Adipose tissue (tissue), 3 donors: ENCODE results near the gene HS6ST3. TPM values are rescaled to one million over a fixed set of nuclear protein-coding genes. Genes with fewer than 3 reads are reported as not detected.

ENCODE experiments used
- H3K27ac ChIP-seq: one replicate; pipeline ENCODE4 v1.5.1; 2013; ENCODE audit warnings: low read depth, low read length
- WGBS, 3 donors: extraction: QIAGEN DNeasy Blood & Tissue Kit; methylation state at CpG; one replicate each; pipeline ENCODE4 v1.1.7; 2013; 5-methylcytosine and 5-hydroxymethylcytosine counted together
- polyA plus RNA-seq, 3 donors: library from polyadenylated mRNA; stranded (reverse); fragments of 200-250 nt; gene quantifications; one replicate each; pipeline ENCODE4 v1.2.3, GENCODE V29; 2013
- donor health status: healthy with polysubstance abuse.
- donor health status: Bipolar disorder and iron deficiency.
- donor health status: healthy.

Gene HS6ST3
- polyA plus RNA-seq, 3 donors: 0.07 to 0.47 (median 0.34) TPM

- WGBS, 3 donors: 13 to 32% (median 22%) methylated on average over 4 of the region's 4 CpGs
- H3K27ac ChIP-seq: no peak overlapping the region
Measured at GRCh38 chr13:96817336-96817941, 727.5 kb downstream of the HS6ST3 start.

GRCh38 chr13:96819375-96819774 is 729.5 kb downstream of the HS6ST3 start:
- H3K27ac ChIP-seq: no peak overlapping the region
- 89 to 92% (median 90%) methylated on average over 5 of the region's 5 CpGs for WGBS, 3 donors

DNA sequence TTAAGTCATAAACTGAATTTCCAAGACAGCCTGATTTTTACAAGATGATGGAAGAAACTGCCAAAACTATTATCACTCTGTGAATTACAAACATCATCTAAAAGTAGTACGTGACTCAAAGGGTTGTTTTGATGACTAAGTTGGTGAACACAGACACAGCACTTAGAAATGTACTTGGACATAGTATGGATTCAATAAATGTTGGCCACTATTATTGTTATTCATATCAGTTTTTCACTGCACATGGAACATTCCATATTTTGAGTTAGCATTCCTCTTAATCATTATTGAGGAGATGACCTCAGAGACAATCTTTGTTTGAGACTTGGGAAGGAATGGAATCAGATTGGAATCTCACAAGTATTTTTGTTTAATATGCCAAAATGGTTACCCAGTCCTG is 731.5 kb downstream of the HS6ST3 start:
- 67 to 88% (median 85%) methylated on average over 1 of the region's 1 CpG for WGBS, 3 donors
- no peak overlapping the region for H3K27ac ChIP-seq

DNA sequence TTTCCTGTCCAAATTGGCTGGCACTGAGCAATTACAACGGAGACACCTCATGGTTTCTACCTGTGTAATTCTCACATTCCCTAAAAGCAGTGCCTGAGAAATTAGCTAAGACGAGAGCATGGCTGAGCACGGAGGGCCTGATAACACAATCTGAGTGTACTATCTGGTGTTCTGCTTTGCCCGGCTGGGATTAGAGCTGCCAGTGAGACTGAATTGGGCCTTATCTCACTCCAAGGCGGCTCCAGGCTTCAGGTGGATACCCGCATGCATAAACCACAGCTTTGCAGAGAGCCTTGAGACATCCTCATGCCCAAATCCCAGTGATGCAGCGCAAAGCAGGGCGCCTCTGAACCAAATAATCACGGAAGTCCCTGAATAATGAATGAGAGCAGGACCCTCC is 732.1 kb downstream of the HS6ST3 start:
- H3K27ac ChIP-seq: no peak overlapping the region
- 72 to 84% (median 83%) methylated on average over 9 of the region's 9 CpGs for WGBS, 3 donors

- H3K27ac ChIP-seq: no peak overlapping the region
Measured at GRCh38 chr13:96822895-96823294, 733.0 kb downstream of the HS6ST3 start.

DNA sequence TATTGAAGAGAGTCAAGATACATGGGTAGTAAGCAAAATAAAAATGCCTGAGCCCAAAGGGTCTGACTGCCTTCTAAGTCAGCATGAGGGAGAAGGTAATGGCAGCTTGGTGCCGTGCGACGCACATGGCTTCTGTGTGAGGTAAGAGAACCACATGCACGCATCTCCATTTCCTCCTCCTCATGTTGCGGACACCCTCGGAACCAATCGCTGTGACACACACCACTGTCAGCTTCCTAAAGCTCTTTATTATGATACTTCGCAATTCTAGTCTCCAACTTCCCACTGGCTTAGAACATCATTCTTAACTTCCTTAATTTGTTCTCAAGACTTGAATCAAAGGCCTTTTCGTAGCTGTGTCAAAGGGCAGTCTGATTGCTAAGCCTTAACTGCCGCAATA is 734.2 kb downstream of the HS6ST3 start:
- 71 to 92% (median 82%) methylated on average over 10 of the region's 10 CpGs for WGBS, 3 donors
- H3K27ac ChIP-seq: no peak overlapping the region

- no peak overlapping the region for H3K27ac ChIP-seq
- WGBS, 3 donors: 78 to 86% (median 78%) methylated on average over 3 of the region's 3 CpGs
Measured at GRCh38 chr13:96825653-96826052, 735.7 kb downstream of the HS6ST3 start.

- WGBS, 3 donors: 77 to 89% (median 83%) methylated on average over 4 of the region's 4 CpGs
- no peak overlapping the region for H3K27ac ChIP-seq
Measured at GRCh38 chr13:96834626-96835025, 744.7 kb downstream of the HS6ST3 start.

DNA sequence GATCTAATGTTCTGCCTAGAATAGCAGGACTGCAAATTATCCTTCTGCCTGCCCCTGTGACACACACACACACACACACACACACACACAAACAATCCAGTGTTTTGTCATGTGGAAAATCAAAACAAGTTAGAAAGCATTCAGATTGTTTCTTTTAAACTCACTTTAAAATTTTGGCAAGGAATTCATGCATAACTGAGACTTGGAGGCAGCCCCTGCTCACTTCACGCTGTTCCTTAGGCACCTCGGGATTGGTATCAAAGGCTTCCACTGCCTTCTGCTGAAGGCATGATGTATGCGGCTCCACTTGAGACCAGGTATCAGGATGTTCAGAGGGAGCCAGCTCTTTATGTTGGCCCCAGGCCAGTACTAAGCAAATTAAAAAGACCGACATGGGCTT is 745.6 kb downstream of the HS6ST3 start:
- no peak overlapping the region for H3K27ac ChIP-seq
- WGBS, 3 donors: 60 to 83% (median 63%) methylated on average over 4 of the region's 4 CpGs

- 84 to 89% (median 86%) methylated on average over 1 of the region's 1 CpG for WGBS, 3 donors
- H3K27ac ChIP-seq: no peak overlapping the region
Measured at GRCh38 chr13:96836733-96837132, 746.8 kb downstream of the HS6ST3 start.

- 71 to 85% (median 80%) methylated on average over 1 of the region's 1 CpG for WGBS, 3 donors
- H3K27ac ChIP-seq: no peak overlapping the region
Measured at GRCh38 chr13:96837809-96838208, 747.9 kb downstream of the HS6ST3 start.

- H3K27ac ChIP-seq: no peak overlapping the region
Measured at GRCh38 chr13:96844195-96844594, 754.3 kb downstream of the HS6ST3 start.

- no peak overlapping the region for H3K27ac ChIP-seq
- 49 to 78% (median 56%) methylated on average over 1 of the region's 1 CpG for WGBS, 3 donors
Measured at GRCh38 chr13:96844616-96845015, 754.7 kb downstream of the HS6ST3 start.

DNA sequence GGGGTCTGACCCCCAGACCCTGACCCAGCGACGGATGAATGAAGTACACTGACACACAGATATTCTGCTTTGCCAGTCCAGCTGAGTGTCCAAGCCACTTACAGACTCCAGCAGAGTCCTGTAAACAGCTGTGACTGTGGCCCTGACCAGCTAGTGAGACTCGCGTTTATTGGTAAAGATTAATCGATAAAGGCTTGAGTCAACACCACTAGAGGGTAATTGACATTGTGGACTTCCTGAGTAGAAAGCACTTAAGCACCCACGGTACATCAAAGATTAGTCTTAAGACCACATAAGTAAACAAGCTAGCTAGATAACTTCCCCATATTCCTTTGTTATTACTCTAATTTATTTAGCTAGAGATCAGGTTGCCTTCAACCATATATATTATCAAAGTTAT is 758.4 kb downstream of the HS6ST3 start:
- no peak overlapping the region for H3K27ac ChIP-seq
- 35 to 65% (median 62%) methylated on average over 6 of the region's 6 CpGs for WGBS, 3 donors

DNA sequence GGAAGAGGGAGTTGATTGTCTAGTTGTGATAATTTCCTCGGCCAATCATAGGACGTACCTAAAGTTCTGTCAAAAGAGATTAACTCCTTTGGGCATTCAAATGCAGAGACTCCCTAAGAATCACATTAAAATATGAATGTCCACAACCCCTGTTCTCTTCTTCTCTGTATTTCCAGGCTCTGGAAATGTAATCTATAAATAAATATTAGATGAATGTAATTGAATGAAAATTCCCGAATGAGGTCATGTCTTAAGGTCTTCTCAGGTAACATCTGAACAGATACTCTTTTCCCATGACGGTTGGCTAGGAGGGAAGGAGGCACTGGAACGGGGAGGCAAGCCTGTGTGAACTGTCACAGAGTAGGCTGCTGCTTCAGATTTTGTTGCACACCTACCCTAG is 759.2 kb downstream of the HS6ST3 start:
- whole genome bisulfite sequencing, 3 donors: 70 to 84% (median 70%) methylated on average over 5 of the region's 5 CpGs
- no peak overlapping the region for H3K27ac ChIP-seq

DNA sequence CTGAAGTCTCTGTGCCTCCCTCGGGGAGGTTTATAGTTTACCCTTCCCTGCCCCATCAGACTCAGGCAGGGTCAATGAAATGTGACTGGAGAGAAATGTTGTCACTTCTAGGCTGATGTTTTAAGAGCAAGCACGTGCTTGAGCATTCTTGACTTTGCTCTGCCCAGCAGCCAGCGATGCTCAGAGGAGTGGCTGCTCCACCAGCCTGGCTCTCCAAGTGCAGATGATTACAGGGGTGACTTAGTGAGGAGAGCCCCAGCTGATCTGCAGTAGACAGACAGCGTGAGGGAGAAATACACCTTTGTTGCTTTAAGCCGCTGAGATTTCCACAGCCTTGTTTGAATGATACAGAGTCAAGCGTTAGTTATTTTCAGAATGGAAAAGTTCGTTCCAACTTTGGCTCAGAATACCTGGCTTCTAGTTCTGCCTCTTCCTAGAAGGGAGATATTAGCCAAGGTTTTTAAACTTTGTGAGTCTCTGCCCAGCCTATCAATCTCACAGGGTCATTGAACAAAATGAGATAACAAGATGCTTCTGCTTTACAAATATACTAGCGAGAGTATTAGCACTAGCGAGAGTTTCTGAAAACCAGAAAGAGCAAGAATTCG is 760.7 kb downstream of the HS6ST3 start:
- 79 to 85% (median 83%) methylated on average over 10 of the region's 10 CpGs for WGBS, 3 donors
- no peak overlapping the region for H3K27ac ChIP-seq

GRCh38 chr13:96851856-96852445 is 762.0 kb downstream of the HS6ST3 start:
- WGBS, 3 donors: 60 to 64% (median 64%) methylated on average over 9 of the region's 9 CpGs

GRCh38 chr13:96858133-96858826 is 768.4 kb downstream of the HS6ST3 start:
- 95 to 98% (median 97%) methylated on average over 1 of the region's 1 CpG for WGBS, 3 donors
- no peak overlapping the region for H3K27ac ChIP-seq

More at GRCh38 chr13:96851856-96852445, 762.0 kb downstream of the HS6ST3 start:
- no peak overlapping the region for H3K27ac ChIP-seq

- H3K27ac ChIP-seq: no peak overlapping the region
- 21 to 46% (median 22%) methylated on average over 2 of the region's 2 CpGs for WGBS, 3 donors
Measured at GRCh38 chr13:96860882-96861281, 771.0 kb downstream of the HS6ST3 start.
